HepG2 (cell line): ENCODE data around the gene MATN1.
"Not testable (repeated sequence)": the region's sequence is repeated elsewhere in the genome, so short reads cannot be mapped to it uniquely, and the experiment has no call there.

Experiments
- GABPA ChIP-seq, 2 experiments: IDR thresholded peaks; 2 replicates each; pipeline ENCODE4 v1.6.1; 2011 to 2016; ENCODE audit warnings: low read depth in 2 of 2, low read length in 1 of 2, missing biosample characterization in 1 of 2, missing genetic modification characterization in 1 of 2
- MED1 ChIP-seq: sonication (generic); formaldehyde crosslinking; IDR thresholded peaks from 2 replicates; pipeline ENCODE4 v1.4.0; 2020; ENCODE audit warnings: missing genetic modification reagents
- POLR2A ChIP-seq, 2 experiments: IDR thresholded peaks; 2 replicates each; pipeline ENCODE4 v1.6.1; 2011; ENCODE audit warnings: low read depth in 2 of 2, low read length in 2 of 2, mild to moderate bottlenecking in 1 of 2, moderate library complexity in 1 of 2; ENCODE audit not compliant: insufficient read depth in 1 of 2
- RXRB ChIP-seq: IDR thresholded peaks from 2 replicates; pipeline ENCODE4 v1.6.1; 2016; ENCODE audit warnings: borderline replicate concordance, missing genetic modification reagents, missing compliant biosample characterization
- TF ChIP-seq, protein P1 (sequence below): sonication (generic); formaldehyde crosslinking; IDR thresholded peaks from 2 replicates; pipeline ENCODE4 v1.8.1; 2023; ENCODE audit warnings: missing genetic modification reagents, inconsistent platforms, borderline replicate concordance
- TF ChIP-seq, protein P2 (sequence below): sonication (generic); formaldehyde crosslinking; IDR thresholded peaks from 2 replicates; pipeline ENCODE4 v1.5.0; 2020; ENCODE audit warnings: mild to moderate bottlenecking, missing genetic modification reagents, moderate library complexity

DNA sequence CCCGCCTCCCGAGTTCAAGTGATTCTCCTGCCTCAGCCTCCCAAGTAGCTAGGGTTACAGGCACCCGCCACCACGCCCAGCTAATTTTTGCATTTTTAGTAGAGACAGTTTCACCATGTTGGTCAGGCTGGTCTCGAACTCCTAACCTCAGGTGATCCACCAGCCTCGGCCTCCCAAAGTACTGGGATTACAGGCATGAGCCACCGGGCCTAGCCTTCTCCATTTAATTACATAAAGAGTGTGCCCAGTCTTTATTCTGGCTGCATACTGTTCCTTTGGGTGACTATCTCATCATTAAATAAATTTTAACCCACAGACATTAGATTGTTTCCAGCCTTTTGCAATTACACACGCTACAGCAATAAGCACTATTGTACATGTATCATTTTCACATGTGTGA, 43.6 kb upstream of the MATN1 start:
- TF ChIP-seq, protein P1, sequence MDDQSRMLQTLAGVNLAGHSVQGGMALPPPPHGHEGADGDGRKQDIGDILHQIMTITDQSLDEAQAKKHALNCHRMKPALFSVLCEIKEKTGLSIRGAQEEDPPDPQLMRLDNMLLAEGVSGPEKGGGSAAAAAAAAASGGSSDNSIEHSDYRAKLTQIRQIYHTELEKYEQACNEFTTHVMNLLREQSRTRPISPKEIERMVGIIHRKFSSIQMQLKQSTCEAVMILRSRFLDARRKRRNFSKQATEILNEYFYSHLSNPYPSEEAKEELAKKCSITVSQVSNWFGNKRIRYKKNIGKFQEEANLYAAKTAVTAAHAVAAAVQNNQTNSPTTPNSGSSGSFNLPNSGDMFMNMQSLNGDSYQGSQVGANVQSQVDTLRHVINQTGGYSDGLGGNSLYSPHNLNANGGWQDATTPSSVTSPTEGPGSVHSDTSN = not testable (repeated sequence)
- TF ChIP-seq, protein P2, sequence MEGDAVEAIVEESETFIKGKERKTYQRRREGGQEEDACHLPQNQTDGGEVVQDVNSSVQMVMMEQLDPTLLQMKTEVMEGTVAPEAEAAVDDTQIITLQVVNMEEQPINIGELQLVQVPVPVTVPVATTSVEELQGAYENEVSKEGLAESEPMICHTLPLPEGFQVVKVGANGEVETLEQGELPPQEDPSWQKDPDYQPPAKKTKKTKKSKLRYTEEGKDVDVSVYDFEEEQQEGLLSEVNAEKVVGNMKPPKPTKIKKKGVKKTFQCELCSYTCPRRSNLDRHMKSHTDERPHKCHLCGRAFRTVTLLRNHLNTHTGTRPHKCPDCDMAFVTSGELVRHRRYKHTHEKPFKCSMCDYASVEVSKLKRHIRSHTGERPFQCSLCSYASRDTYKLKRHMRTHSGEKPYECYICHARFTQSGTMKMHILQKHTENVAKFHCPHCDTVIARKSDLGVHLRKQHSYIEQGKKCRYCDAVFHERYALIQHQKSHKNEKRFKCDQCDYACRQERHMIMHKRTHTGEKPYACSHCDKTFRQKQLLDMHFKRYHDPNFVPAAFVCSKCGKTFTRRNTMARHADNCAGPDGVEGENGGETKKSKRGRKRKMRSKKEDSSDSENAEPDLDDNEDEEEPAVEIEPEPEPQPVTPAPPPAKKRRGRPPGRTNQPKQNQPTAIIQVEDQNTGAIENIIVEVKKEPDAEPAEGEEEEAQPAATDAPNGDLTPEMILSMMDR (CRISPR knock-in tag) = not testable (repeated sequence)
- not testable (repeated sequence) for TF ChIP-seq POLR2A (IDR thresholded peaks at IDR 0.05; ENCODE audit: insufficient read depth in 1 of 2, low read depth in 2 of 2, low read length in 2 of 2); GABPA (IDR thresholded peaks at IDR 0.05; ENCODE audit: low read depth, low read length); GABPA (CRISPR knock-in tag; IDR thresholded peaks at IDR 0.05; ENCODE audit: low read depth); RXRB (CRISPR knock-in tag); MED1 (CRISPR knock-in tag)
